Measurements from ENCODE around the gene EXOC4. TPM values are rescaled to one million over a fixed set of nuclear protein-coding genes. Genes with fewer than 3 reads are reported as not detected.
"Not testable (repeated sequence)": the region's sequence is repeated elsewhere in the genome, so short reads cannot be mapped to it uniquely, and the experiment has no call there.

The EXOC4 gene
- total RNA-seq, 1 donor from 2014 or later = 81.9 TPM

DNA sequence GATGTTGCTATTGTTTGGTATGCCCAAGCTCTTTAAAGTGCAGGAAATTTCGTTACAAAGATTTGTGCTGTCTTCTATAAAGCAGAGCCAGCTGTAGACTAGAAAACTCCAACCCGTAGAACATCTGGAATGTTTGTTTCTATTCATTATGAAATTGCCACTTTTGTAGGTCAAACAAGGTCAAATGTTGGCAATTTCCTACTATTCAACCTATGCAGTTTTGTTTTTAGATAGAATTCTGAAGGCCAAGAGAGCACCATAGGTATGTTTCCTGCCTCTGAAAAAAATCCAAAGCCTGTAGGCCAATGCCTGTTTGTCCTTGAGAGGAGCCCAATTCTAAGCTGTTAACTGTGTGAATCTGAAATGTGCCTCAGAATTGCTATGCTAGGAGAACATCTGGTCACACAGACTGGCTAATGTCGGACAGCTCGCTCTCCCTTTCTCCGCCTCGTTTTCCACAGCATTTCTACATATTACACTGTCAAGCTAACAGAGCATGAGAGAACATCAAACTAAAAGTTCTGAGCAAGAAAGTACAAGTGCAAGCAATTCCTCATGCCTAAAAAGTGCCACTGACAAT is 607.1 kb downstream of the EXOC4 start:
- DNase-seq (ENCODE audit: low spot score) = no peak

- DNase-seq (ENCODE audit: low spot score) = no peak
Observed at GRCh38 chr7:133860628-133861335, 607.9 kb downstream of the EXOC4 start.

- no peak for DNase-seq (ENCODE audit: low spot score)
Observed at GRCh38 chr7:133861876-133862275, 609.0 kb downstream of the EXOC4 start.

GRCh38 chr7:133863362-133864061 is 610.6 kb downstream of the EXOC4 start:
- DNase-seq (ENCODE audit: low spot score) = no peak

- no peak for DNase-seq (ENCODE audit: low spot score)
Observed at GRCh38 chr7:133869556-133869955, 616.7 kb downstream of the EXOC4 start.

DNA sequence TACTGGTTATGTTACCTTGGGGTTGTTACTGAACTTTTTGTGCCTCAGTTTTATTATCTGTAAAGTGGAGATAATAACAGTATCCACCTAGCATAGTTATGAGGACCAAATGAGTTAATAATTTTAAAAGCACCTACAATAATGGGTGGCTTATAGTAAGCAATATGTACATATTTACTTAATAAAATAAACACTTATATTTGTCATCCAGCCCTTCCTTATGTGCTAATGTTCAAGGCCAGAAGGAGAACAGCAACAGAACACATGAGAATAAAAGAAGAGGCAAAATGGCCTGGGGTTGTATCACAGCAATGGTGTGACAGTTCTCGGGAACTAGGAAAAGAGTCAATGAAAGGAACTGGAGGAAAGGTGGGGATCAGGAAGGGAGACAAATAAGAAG is 618.9 kb downstream of the EXOC4 start:
- no peak for DNase-seq (ENCODE audit: low spot score)

GRCh38 chr7:133873187-133873586 is 620.3 kb downstream of the EXOC4 start:
- no peak for DNase-seq (ENCODE audit: low spot score)

DNA sequence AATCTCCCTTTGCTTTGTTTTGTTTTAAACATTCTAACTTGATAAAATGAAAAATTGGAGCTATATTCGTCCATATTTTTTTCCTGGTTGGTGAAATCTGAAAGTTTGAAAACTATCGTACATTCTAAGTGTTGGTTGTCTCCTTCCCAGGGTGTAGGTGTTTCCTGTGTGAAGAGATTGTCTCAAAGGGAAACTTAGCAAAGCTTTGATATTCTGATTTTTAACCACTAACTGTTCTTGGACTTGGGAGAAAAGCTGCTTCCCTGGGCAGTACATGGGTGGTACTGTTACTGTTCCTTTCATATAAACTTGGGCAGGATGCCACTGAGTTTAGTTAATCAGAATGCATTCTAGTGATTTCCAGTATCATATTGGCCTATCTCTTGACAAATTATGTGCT is 620.8 kb downstream of the EXOC4 start:
- no peak for DNase-seq (ENCODE audit: low spot score)

DNA sequence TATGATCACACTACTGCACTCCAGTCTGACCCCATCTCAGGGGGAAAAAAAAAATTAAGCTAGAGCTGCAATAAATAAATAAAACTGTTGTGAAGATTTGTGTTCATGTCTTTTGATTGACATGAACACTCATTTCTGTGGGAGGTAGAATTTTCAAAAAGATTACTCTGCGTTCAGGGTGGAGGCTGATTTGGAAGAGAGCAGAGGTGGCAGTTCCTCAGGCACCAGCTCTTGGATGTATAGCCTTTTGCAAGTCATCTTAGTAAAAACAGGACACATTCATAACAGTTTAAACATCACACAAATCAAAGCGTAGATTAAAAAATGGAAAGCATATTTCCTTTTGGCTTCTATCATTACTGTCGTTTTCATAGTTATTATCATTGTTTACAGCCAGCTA is 630.7 kb downstream of the EXOC4 start:
- DNase-seq (ENCODE audit: low spot score) = no peak

- no peak for DNase-seq (ENCODE audit: low spot score)
Observed at GRCh38 chr7:133885213-133885612, 632.3 kb downstream of the EXOC4 start.

- no peak for DNase-seq (ENCODE audit: low spot score)
Observed at GRCh38 chr7:133886086-133886485, 633.2 kb downstream of the EXOC4 start.

GRCh38 chr7:133886797-133887196 is 633.9 kb downstream of the EXOC4 start:
- DNase-seq (ENCODE audit: low spot score) = no peak

DNA sequence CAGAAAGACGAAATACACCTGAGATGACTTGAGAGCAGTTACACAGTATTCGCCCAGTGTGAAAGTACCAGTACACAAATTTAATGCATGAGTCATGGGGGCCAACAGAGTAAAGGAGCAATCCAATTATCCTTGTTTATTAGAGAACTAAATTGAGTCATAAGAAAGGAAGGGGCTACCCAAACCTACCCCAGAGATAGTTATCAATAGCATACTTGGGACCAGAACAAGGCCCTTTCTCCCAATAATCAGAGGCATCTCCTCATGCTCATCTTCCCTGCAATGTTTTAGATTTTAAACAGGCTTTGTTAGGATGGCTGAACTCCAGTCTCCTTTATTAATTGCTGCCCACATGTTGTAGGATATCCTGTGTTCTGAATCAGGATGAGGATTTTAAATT is 634.6 kb downstream of the EXOC4 start:
- no peak for DNase-seq (ENCODE audit: low spot score)

- DNase-seq (ENCODE audit: low spot score) = no peak
Observed at GRCh38 chr7:133888061-133888930, 635.4 kb downstream of the EXOC4 start.

- no peak for DNase-seq (ENCODE audit: low spot score)
Observed at GRCh38 chr7:133904776-133905175, 651.9 kb downstream of the EXOC4 start.

DNA sequence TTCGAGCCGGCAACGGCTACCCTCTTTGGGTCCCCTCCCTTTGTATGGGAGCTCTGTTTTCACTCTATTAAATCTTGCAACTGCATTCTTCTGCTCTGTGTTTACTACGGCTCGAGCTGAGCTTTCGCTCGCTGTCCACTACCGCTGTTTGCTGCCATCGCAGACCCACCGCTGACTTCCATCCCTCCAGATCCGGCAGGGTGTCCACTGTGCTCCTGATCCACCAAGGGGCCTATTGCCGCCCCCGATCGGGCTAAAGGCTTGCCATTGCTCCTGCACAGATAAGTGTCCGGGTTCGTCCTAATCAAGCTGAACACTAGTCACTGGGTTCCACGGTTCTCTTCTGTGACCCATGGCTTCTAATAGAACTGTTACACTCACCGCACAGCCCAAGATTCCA is 653.7 kb downstream of the EXOC4 start:
- DNase-seq (ENCODE audit: low spot score) = not testable (repeated sequence)

DNA sequence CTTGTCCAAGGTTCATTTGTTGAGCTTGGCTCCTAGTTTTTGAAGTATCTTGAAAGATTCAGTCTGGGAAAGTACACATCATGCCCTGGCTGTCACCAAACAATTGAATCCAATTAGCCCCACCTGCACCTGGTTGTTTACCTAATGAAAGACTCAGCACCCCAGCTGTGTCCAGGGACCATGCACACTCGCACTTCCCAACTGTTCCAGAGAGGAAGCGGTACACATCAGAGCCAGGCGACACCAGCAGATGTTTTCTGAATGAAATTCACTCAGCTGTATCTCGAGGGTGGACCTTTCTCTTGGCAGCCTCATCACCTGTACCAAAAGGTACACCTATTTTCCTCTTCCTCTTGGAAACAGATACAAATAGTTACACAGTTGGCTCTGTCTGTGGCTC is 657.9 kb downstream of the EXOC4 start:
- no peak for DNase-seq (ENCODE audit: low spot score)

- no peak for DNase-seq (ENCODE audit: low spot score)
Observed at GRCh38 chr7:133911724-133912123, 658.8 kb downstream of the EXOC4 start.

- no peak for DNase-seq (ENCODE audit: low spot score)
Observed at GRCh38 chr7:133912916-133913697, 660.2 kb downstream of the EXOC4 start.

DNA sequence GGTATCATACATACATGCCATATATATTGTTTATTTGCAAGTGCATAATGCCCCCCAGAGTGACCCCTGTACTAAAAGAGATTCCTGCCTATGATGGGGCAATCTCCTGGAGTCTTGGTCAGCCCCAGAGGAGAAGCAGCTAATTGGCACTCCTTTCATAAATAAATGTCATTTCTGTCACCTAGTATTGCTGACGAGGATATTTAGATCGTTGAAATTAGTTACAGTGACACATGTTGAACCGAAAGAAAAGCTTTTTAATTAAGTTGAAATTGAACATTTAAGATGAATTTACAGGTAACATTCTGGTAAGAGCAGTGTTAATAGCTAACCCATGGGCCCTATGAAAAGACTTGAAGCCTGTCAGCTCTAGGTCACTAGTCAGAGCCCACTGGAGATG is 663.7 kb downstream of the EXOC4 start:
- no peak for DNase-seq (ENCODE audit: low spot score)

DNA sequence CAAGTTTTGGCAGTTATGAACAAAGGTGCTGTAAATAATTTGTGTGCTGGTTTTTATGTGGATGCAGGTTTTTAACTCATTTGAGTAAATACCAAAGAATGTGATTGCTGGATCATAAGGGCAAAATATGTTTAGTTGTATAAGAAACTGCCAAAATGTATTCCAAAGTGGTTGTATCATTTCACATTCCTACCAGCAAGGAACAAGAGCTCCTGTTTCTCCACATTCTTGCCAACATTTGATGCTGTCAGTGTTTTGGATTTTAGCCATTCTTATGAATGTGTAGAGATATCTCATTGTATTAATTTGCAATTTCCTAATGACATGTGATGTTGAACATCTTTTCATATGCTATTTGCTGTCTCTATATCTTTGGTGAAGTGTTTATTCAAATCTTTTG is 666.9 kb downstream of the EXOC4 start:
- DNase-seq (ENCODE audit: low spot score) = no peak

Data from umbilical cord (tissue), 2 donors.